Adrenal gland (tissue), 12 donors: ENCODE measurements around the gene ZNF726. TPM values are rescaled to one million over a fixed set of nuclear protein-coding genes. Genes with fewer than 3 reads are reported as not detected.

Experiments used
- DNase-seq, 7 donors: peaks; one replicate each; pipeline ENCODE4 v3.0.0-alpha.2; 2019 to 2020
- H3K27ac ChIP-seq, 5 donors: fragments of 200-600 bp; sonication (generic) in 4 of 5; 1 replicate in 3 of 5; 2 replicates in 2 of 5; pipeline versions ENCODE4 v1.5.1 to v1.8.0; 2016 to 2020; ENCODE audit warnings: mild to moderate bottlenecking in 1 of 5
- H3K27me3 ChIP-seq: fragments of 200-600 bp; 2 replicates; pipeline ENCODE4 v1.8.0; 2021
- H3K36me3 ChIP-seq, 2 donors: fragments of 200-600 bp; replicated peaks in 1 of 2; 1 replicate in 1 of 2; 2 replicates in 1 of 2; pipeline versions ENCODE4 v1.5.1 to v1.8.0; 2018 to 2022
- H3K4me1 ChIP-seq, 2 donors: fragments of 200-600 bp; replicated peaks in 1 of 2; 1 replicate in 1 of 2; 2 replicates in 1 of 2; pipeline versions ENCODE4 v1.5.1 to v1.8.0; 2018 to 2021
- H3K4me3 ChIP-seq, 4 donors: fragments of 200-600 bp; sonication (generic) in 3 of 4; one replicate each; pipeline ENCODE4 v1.5.1; 2016 to 2018
- H3K9me3 ChIP-seq, 3 donors: fragments of 200-600 bp; sonication (generic) in 1 of 3; replicated peaks in 1 of 3; 1 replicate in 2 of 3; 2 replicates in 1 of 3; pipeline versions ENCODE4 v1.5.1 to v1.8.0; 2016 to 2021
- CTCF ChIP-seq, 6 experiments: fragments of 450-650 bp in 4 of 6; fragments of 200-600 bp in 2 of 6; sonication (generic) in 1 of 6; IDR thresholded peaks; 1 replicate in 5 of 6; 2 replicates in 1 of 6; pipeline versions ENCODE4 v1.5.1 to v1.8.0; 2016 to 2021; ENCODE audit warnings: antibody characterized with exemption in 6 of 6, mild to moderate bottlenecking in 2 of 6, moderate library complexity in 1 of 6
- POLR2A ChIP-seq, 2 donors: fragments of 450-650 bp; IDR thresholded peaks; one replicate each; pipeline ENCODE4 v1.6.1; 2017; ENCODE audit warnings: antibody characterized with exemption in 2 of 2, mild to moderate bottlenecking in 2 of 2, moderate library complexity in 1 of 2
- WGBS, 4 donors: extraction: QIAGEN DNeasy Blood & Tissue Kit in 2 of 4; methylation state at CpG; one replicate each; pipeline versions ENCODE4 v1.1.5 to v1.1.7; 2013 to 2017; 5-methylcytosine and 5-hydroxymethylcytosine counted together
- intact Hi-C, 2 donors: fragments of 100-400 bp; cut with DNase I; formaldehyde crosslinking; loops; one replicate each; pipeline versions ENCODE4 v1.14.1 to v1.15.0; 2022 to 2023
- polyA plus RNA-seq, 3 donors: library from polyadenylated mRNA; stranded (reverse); fragments of 200-250 nt in 2 of 3; fragments of 350-450 nt in 1 of 3; fragmentation: Illumina TruSeq in 1 of 3; extraction: RNeasy Lipid Tissue Mini Kit (QIAGEN cat#74804) in 1 of 3; gene quantifications; one replicate each; pipeline ENCODE4 v1.2.3, GENCODE V29; 2013 to 2014
- total RNA-seq, 9 donors: library from RNA; depleted of rRNA in 4 of 9; stranded (reverse); fragments of >200 nt in 4 of 9; fragments of 120-200 nt in 1 of 9; fragmentation: NEBNext Ultra II Directional in 1 of 9; extraction: Animal tissue kit (Norgen Biotek cat#: 25700) in 1 of 9; gene quantifications; one replicate each; pipeline versions ENCODE4 v1.1.0 to v1.2.4, GENCODE V29; 2013 to 2023
- donor health status: healthy with polysubstance abuse.
- donor health status: Bipolar disorder and iron deficiency.
- donor health status: DM: yes; HTN: yes; CAD: no.
- donor health status: DM: no; HTN: no; CAD: no.
- donor health status: DM: no; HTN: no; CAD: no.
- donor health status: DM: yes; HTN: yes; CAD: no.

ZNF726 gene
- total and polyA plus RNA-seq, 12 donors = 0.36 to 7.3 (median 0.76) TPM; not detected in 1

- TF ChIP-seq CTCF (IDR thresholded peaks at IDR 0.05) = no peak
- no peak for TF ChIP-seq POLR2A (IDR thresholded peaks at IDR 0.05)
- WGBS, 4 donors = 76 to 84% (median 81%) methylated on average over 4 of the region's 4 CpGs
- Histone ChIP-seq H3K36me3 (no peaks in the 10 kb centered on the region), H3K4me3 (no peak overlapping the region), H3K27me3 (no peaks in the 10 kb centered on the region), H3K4me1 (no peaks in the 10 kb centered on the region), H3K9me3 (no peaks in the 10 kb centered on the region), H3K27ac (no peak overlapping the region)
- no peak for DNase-seq
- intact Hi-C loops = no loop called here
Observed at GRCh38 chr19:23905771-23906170, 8.9 kb upstream of the ZNF726 start.

- Histone ChIP-seq H3K4me3 (no peak overlapping the region), H3K27ac (no peak overlapping the region), H3K27me3 (no peaks in the 10 kb centered on the region), H3K9me3 (no peaks in the 10 kb centered on the region), H3K4me1 (no peaks in the 10 kb centered on the region), H3K36me3 (no peaks in the 10 kb centered on the region)
- TF ChIP-seq POLR2A (IDR thresholded peaks at IDR 0.05) (no peak), CTCF (IDR thresholded peaks at IDR 0.05) (no peak)
- 55 to 74% (median 68%) methylated on average over 2 of the region's 2 CpGs for WGBS, 4 donors
- intact Hi-C loops = no loop called here
- no peak for DNase-seq
Observed at GRCh38 chr19:23906835-23907234, 7.9 kb upstream of the ZNF726 start.

- H3K27ac ChIP-seq = no peak overlapping the region
- no peaks in the 10 kb centered on the region for H3K27me3 ChIP-seq
- H3K4me1 ChIP-seq = no peaks in the 10 kb centered on the region
- H3K4me3 ChIP-seq = no peak overlapping the region
- intact Hi-C loops = no loop called here
- no peak for DNase-seq
- H3K36me3 ChIP-seq = no peaks in the 10 kb centered on the region
- no peak for TF ChIP-seq CTCF (IDR thresholded peaks at IDR 0.05)
- TF ChIP-seq POLR2A (IDR thresholded peaks at IDR 0.05) = no peak
- no peaks in the 10 kb centered on the region for H3K9me3 ChIP-seq
Observed at GRCh38 chr19:23908165-23908564, 6.5 kb upstream of the ZNF726 start.

- DNase-seq = no peak
- no peaks in the 10 kb centered on the region for H3K4me1 ChIP-seq
- H3K4me3 ChIP-seq = no peak overlapping the region
- H3K36me3 ChIP-seq = no peaks in the 10 kb centered on the region
- no peak for TF ChIP-seq CTCF (IDR thresholded peaks at IDR 0.05)
- no peak for TF ChIP-seq POLR2A (IDR thresholded peaks at IDR 0.05)
- no peak overlapping the region for H3K27ac ChIP-seq
- no peaks in the 10 kb centered on the region for H3K27me3 ChIP-seq
- intact Hi-C loops = no loop called here
- no peaks in the 10 kb centered on the region for H3K9me3 ChIP-seq
Observed at GRCh38 chr19:23909222-23909621, 5.5 kb upstream of the ZNF726 start.
